AG09319 (cell line): ENCODE results near the gene SYCE1L.
"Not testable (repeated sequence)": the region's sequence is repeated elsewhere in the genome, so short reads cannot be mapped to it uniquely, and the experiment has no call there.

ENCODE experiments used
- DNase-seq: peaks from one replicate; pipeline ENCODE4 v3.0.0-alpha.2; 2010; ENCODE audit warnings: low read depth; ENCODE audit errors: extremely low read depth
- TF ChIP-seq, protein P1 (sequence below): IDR thresholded peaks from 2 replicates; pipeline ENCODE4 v1.5.1; 2011; ENCODE audit warnings: low read depth, mild to moderate bottlenecking, inconsistent platforms, low read length, moderate library complexity

SYCE1L gene

DNA sequence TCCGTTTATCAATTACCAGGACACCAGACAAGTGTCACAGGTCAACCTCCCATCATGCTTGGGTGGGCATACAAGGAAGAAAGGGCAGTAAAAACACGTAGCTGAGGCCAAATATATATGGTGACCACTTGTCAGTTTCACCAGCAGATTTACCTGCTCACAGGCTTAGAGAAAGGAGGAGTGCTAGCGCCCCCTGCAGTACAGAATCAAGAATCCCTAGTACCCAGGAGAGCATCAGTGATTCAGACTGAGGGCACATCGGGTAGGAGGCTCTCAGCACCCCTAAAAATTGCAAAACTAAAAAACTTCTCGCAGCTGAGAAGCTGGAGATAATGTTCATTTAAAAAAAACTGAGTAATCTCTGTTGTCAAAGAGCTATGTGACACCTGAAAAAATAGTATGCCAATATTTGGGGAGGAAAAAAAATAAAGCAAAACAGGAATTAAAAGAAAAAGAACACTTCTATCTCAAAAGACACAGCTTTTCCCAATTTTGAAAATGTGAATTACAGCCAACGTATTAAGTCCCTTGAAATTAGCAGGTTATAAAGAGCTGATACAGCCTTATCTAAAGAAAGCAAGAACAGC is 29.5 kb upstream of the SYCE1L start:
- DNase-seq: no peak
- TF ChIP-seq, protein P1, sequence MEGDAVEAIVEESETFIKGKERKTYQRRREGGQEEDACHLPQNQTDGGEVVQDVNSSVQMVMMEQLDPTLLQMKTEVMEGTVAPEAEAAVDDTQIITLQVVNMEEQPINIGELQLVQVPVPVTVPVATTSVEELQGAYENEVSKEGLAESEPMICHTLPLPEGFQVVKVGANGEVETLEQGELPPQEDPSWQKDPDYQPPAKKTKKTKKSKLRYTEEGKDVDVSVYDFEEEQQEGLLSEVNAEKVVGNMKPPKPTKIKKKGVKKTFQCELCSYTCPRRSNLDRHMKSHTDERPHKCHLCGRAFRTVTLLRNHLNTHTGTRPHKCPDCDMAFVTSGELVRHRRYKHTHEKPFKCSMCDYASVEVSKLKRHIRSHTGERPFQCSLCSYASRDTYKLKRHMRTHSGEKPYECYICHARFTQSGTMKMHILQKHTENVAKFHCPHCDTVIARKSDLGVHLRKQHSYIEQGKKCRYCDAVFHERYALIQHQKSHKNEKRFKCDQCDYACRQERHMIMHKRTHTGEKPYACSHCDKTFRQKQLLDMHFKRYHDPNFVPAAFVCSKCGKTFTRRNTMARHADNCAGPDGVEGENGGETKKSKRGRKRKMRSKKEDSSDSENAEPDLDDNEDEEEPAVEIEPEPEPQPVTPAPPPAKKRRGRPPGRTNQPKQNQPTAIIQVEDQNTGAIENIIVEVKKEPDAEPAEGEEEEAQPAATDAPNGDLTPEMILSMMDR: peak; percentile 67

DNA sequence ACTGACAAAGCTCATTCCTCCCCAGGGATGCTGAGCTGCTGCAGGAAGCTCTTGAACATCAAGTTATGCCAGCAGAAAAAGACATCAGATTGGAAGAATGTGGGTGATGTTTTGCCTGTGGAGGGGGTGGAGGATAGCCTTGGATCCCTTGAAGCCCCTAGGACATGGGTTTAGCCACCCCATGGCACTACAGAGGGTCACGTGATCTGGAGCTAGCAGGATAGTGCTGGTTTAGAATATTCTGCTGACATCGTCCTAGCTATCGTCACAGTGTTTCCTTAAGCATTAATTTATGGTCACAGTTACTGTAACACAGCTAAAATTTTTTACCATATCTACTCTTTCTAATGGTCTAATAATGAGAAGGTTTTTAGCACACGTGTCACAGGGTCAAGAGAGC is 28.4 kb upstream of the SYCE1L start:
- DNase-seq: no peak
- TF ChIP-seq, protein P1: no peak

DNA sequence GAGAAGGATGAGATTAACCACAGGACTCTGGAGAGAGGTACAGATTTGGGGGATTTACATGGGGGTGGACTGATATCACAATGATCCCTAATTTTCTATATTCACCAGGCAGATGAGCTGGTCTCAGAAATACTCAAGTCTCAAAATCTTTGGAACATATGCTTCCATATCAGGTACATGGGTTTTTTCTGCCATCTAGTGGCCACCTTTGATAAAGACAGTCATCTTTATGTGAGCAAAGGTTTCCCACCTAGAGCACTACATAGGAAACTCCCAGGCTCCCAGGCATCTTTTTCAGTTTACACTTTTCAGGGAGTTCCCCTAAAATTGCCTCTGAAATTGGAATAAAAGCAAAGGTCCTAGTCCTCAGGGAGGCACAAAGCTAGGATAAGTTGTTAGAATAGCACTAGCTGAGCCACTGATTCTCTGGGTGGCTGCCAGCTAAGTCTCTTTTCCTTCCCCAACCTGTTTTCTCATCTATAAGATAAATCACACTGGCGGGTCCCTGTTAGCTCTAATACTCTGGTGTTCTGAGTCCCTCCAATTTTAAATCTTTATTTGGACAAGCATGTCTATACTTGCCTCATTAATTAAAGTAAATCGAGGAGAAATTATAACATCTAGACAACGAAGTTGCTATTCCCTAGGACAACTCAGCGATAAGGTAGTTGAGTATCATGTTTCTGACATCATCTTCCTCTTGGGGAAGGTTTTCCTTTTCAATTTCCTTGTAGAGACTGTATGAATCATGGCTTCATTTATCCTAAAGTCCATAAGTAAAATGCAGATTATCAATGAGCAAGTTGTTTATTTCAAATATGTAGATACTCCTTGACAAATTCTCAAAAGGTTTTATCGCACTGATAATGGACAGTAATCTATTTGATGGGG is 27.2 kb upstream of the SYCE1L start:
- TF ChIP-seq, protein P1: peak; percentile 72
- peak; percentile 27 for DNase-seq

DNA sequence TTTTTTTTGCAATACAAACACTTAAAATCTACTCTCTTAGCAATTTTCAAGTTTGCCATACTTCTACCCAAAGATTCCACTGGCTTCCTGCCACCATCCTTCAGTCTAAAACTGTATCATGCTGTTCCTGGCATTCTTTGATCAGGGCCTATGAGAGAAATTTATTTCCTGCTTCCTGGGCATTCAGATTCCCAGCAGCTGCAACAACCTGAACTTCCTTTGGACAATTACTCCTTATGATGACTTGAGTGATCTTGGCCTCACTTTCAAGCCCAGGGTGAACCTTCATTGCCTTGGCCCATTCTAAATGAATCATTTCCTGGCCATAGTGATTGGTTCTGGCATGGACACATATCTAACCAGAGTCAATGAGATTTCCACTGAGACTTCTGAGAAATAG is 26.3 kb upstream of the SYCE1L start:
- no peak for DNase-seq
- TF ChIP-seq, protein P1: no peak

DNA sequence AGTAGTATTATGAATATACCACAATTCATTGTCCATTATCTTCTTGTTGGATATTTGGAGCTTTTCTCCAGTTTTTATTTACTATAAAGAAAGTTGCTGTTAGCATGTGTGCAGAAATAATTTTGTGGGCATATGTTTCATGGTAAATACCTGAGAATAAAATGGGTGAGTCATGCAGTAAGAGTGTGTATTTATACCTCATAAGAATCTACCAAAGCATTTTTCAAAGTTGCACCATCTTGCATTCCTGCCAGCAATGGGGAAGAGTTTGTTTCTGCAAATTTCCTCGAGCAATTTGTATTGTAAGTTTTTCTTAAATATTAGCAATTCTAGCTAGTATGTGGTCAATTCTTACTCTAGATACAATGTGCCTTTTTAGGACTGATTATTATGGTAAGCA is 16.1 kb upstream of the SYCE1L start:
- DNase-seq: no peak
- TF ChIP-seq, protein P1: no peak

DNA sequence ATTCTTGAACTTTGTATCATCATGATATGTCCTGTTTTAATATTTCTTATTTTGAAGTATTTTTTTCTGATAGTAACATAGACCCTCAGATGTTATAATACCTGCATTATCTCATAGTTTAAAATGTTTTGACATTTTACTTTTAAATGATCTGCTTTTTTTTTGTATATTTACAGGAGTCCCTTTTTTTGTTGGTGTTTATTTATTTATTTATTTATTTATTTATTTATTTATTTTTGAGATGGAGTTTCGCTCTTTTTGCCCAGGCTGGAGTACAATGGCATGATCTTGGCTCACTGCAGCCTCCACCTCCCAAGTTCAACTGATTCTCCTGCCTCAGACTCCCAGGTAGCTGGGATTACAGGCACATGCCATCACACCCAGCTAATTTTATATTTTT is 12.9 kb upstream of the SYCE1L start:
- DNase-seq: not testable (repeated sequence)

DNA sequence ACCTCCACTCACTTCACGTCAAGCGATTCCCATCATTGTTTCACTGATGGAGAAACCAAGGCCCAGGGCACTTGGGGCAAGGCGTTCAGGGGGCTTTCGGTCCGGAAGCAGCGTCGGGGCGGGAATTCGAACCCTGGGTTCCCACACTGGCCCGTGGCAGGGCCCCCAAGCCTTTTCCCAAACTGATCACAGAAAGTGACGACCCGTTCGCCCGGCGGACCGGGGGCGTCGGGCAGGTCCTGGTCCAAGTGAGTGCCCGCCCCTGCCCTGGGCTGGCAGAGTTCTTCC is 9.1 kb upstream of the SYCE1L start:
- TF ChIP-seq, protein P1: no peak

More for the DNA sequence above, 9.1 kb upstream of the SYCE1L start:
- DNase-seq: no peak
